ENCODE data around the gene PIK3CB.
"Not testable (repeated sequence)": the region's sequence is repeated elsewhere in the genome, so short reads cannot be mapped to it uniquely, and the experiment has no call there.

Gene PIK3CB

DNA sequence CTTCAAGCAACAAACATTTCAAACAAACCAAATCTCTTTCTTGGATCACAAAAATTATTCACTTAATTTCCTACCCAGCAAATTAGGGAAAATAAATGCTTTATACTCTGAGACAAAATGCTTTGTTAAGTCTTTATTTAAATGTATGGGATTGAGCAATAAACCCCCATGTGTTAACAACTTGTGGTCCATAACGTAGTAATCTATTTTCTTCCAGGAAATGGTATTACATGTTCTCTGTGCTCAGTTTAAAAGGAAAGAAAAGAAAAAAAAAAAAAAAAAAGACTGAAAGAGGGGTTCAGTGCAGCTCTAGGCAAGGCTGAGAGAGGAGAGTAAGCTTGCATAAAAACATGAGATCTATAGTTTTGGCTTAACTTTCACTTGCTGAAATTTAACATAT lies 102.3 kb downstream of the PIK3CB start:
- DNase-seq: no peak

DNA sequence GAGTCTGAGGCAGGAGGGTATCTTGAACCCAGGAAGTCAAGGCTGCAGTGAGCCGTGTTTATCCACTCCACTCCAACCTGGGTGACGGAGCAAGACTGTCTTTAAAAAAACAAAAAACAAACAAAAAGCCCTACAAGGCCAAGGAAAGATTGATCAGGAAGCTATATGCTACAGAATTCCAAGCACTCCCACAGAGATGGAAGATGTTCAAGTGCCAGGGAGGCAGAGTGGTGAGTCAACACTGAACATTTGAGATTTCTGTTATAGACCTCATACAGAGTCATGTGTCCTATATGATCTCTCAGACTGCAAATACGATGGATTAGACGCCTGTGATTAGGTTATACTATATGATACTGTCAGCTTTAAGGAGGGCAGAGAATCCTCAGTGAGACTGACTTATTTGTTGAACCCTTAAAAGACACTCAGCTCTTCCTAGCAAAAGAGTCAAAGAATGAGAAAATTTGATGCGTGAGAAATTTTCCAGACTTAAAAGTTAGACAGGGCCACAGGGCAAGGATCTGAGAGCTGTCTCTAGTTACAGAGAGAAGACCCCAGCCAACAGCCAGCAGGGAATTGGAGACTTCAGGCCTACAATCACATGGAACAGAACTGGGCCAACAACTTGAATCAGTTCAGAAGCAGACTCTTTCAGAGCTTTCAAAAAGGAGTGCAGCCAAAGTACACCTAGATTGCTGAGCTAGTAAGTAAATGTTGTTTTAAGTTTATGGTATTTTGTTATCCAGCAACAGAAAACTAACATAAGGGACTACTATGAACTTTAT lies 107.6 kb downstream of the PIK3CB start:
- DNase-seq: peak; percentile 4

DNA sequence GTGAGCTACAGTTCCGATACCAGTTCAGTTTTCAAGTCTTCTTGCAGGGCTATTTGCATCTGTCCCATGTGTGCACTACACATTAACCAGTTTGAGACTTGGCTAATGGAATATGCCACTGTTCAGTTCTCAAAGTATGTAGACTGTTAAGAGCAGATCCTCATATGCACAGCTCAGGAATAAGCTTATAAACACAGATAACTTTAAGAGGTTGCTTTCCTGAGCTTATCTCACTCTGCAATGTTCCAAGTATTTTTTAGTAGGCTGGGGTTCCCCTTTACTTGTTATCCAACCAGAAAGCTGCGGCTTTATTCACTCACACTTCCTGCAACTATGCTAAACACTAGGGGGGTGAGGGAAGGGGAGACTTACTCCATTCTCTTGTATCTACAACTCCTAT lies 108.7 kb downstream of the PIK3CB start:
- DNase-seq: not testable (repeated sequence)

DNA sequence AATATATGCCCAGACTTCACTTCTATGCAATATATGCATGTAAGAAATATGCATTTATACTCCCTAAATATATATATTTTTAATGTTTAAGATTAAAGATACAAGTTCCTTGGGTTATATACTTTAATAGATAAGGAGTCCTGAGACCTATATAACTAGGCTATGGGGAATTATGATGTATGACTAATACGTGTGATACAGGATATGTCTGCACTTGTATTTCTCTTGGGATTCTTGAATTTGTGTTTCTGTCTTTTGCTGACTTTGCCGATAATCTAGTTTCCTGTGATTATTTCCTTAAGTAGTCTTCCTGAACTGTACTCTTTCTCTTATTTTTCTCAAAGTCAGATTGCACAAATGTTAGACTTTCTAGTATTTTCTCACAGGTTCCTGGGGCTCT lies 109.6 kb downstream of the PIK3CB start:
- no peak for DNase-seq

DNA sequence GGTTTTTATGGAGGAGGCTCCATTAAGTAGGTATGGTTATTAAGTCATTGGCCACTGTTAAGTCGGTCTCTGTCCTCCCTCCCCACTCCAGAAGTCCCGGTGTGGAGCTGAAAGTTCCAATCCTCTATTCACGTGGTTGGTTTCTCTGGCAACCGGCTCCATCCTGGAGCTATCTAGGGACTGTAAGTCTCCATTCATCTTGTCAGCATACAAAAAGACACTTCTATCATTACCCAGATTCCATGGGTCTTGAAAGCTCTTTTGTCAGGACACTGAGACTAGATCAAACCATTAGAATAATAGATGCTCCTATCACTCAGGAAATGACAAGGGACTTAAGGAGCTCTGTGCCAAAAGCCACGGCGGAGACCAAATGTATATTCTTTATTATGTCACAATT lies 110.3 kb downstream of the PIK3CB start:
- no peak for DNase-seq

DNA sequence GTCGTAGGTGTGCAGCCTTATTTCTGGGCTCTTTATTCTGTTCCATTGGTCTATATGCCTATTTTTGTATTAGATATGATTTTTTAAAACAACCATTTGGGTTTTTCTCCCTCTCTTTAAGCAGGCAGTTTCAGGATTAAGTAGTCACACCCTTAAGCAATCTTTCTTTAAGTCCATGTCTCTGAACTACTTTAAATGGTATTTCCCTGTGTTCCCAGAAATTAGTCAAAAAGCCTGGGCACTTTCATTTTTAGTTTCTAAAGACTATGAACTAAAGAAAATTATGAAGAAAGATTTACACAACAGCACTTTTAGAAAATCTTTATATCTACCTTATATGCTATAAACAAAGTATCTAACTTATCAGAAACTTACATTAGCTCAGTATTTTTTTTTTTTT lies 115.9 kb downstream of the PIK3CB start:
- no peak for DNase-seq

DNA sequence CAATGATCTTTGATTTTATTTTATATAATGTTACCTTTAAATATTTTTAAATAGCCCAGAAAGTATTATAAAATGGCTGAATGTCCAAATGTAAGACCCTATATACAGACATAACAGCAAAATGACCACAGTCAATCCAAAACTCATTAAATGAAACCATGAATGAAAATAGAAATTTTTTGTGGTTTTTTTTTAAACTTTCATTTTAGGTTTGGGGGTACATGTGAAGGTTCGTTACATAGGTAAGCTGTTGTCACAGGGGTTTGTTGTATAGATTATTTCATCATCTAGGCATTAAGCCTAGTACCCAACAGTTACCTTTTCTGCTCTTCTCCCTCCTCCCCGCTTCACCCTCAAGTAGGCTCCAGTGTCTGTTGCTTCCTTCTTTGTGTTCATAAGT lies 117.4 kb downstream of the PIK3CB start:
- no peak for DNase-seq

DNA sequence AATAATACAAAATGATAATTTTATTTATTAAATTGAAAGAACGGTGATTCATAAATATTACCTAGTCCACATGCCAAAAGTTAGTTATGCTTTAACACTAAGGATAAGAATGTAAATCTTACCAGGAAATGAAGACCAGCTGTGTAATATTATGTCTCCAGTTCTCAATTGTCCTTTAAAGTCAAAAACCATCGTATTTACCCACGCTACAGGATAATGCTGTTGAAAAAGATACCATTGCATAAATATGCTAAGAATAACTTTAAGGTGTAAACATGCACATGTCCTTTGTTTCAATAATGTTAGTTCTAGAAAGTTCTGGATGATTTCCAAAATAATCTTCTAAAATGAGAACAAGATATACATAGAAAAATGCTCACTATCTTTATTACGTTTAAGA lies 122.6 kb downstream of the PIK3CB start:
- DNase-seq: no peak

DNA sequence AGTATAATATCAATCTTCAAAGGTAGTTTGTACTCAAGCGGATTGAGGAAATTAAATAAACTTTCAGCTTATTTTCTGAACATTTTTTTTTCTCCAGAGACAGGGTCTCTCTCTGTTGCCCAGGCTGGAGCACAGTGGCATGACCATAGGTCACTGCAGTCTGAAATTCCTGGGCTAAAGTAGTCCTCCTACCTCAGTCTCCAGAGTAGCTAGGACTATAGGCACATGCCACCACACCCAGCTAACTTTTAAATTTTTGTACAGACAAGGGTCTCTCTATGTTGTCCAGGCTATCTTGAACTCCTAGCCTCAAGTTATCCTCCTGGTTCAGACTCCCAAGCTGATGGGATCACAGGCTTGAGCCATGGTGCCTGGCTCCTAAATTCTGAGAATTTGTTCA lies 129.1 kb downstream of the PIK3CB start:
- DNase-seq: no peak

DNA sequence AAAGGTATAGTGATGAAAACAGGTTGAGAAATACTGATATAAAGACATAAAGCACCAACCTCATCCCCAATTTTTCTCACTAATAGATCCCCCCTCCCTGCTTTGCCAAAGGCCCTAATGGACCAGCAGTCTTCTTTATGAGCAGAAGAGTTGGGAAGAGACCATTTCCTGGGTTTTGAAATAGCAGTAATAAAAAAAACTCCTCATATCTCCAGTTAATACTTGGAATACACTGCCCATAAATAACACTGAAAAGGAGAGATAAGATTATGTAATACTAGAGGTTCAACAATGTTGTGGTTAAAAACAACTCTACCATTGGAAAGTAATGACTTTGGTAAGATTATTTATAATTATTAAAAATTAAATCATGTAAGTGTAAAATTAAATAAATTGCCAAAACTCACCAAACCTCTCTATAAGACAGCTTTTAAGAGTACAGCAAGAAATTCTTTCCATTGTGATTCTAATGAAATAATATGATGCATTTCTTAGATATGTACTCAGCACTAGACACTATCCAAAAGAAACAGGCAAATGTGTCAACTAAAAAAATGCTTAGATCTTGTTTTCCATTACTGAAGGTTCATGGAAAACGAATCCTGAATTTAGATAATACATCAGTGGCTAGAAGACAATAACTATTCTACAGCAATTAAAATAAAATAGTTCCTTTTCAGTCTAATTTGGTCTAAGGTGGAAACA lies 137.9 kb downstream of the PIK3CB start:
- no peak for DNase-seq

DNA sequence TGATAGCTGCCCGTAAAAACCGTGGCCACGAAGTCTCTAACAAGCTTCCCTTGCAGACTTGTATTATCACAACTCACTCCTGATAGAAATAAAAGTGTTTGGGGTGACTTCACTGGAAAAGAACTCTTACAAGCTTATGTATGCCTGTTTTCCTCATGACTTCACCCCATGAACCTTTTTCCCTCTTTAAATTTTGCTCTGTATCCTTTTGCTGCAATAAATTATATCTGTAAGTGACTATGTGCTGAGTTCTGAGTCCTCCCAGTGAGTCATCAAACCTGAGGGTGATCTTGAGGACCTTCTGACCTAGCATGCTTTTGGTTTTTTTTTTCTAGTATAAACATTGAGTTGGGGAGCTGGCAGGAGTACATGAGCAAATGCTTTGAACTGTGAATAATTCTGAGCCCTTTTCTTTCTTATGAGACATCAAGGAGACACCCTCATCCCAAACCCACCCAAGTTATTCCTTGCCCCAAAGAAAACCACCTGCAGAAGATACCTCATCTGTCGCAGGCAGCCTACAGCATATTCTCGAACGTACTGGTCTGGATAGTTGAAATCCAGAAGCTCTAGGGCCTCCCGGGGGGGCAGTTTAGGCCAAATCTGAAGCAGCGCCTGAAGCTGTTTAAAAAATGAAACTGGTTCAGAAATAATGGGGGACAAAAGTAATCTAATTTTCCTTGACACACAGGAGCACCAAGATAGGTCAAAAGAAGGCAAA lies 140.3 kb downstream of the PIK3CB start:
- DNase-seq: peak; percentile 99

DNA sequence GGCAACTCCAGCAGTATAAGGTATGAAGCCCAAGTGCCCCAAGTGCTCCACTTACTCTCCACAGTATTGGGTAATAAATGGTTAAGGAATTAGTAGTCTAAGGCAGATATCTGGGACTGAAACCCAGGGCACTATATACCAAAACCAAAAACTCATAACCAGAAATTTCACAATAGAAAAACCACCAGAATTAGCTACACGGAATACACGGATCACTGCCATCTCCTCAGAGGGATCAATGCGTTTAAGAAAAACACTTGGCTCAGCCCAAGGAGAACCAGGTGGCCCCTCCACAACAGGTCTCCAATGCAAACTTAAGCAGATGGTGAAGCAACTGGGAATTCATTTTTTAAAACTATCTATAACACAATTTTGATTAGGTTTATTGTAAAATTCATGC lies 142.6 kb downstream of the PIK3CB start:
- DNase-seq: no peak

DNA sequence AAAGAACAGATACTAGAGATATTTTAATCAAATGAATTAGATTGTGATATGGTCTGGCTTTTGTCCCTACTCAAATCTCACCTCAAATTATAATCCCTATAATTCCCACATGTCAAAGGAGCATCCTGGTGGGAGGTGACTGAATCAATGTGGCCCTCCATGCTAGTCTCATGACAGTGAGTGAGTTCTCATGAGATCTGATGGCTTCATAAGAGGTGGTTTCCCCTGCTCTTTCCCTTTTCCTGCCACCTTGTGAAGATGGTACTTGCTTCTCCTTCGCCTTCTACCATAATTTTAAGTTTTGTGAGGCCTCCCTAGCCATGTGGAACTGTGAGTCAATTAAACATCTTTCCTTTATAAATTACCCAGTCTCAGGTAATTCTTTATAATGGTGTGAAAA lies 143.4 kb downstream of the PIK3CB start:
- DNase-seq: no peak

DNA sequence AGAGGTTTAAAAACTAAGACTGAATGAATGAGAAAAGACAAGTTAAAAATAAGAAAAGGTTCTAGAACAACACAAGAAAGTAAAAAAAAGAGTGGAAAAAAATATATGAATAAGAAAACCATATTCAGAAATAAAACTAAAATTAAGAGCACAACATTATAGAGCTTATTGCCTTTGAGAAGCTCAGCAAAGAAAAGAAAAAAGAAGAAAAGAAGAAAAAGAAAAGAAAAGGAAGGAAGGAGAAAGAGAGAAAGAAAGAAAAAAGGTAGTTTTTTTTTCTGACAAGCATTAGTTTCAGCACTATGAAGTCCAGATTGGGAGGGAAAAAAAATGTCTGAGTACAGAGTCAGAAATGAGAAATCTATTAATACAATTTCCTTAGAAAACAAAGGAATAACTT lies 144.7 kb downstream of the PIK3CB start:
- DNase-seq: no peak

DNA sequence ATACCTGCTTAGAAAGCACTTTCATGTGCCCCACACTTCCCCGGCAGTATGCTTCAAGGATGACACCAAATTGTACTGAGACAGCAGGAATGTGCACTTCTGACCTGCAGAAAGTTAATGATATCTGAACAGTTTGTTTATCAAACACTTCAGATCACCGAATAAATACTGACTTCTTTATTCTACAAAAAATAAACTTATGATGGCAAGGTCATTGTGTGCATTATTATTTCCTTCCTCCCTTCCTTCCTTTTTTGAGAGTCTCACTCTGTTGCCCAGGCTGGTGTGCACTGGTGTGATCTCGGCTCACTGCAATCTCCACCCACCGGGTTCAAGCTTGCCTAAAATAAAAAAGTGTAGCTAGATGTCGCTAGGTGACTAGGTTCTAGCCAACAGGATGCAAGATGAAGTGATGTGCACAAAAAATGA lies 145.8 kb downstream of the PIK3CB start:
- peak; percentile 64 for DNase-seq

DNA sequence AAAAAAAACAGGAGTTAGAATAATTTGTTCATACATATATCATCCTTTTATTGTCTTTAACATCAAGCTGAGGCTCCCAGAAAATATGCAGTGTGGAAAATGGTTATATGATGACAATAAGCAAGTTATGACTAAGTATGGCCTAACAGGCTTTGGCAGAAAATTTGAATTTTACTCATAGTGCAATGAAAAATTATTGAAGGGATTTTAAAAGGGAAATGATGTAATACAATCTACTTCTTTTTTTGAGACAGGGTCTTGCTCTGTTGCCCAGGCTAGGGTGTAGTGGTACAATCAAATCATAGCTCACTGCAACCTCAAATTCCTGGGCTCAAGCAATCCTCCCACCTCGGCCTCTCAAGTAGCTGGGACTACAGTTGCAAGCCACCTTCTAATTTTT lies 147.5 kb downstream of the PIK3CB start:
- DNase-seq: no peak

DNA sequence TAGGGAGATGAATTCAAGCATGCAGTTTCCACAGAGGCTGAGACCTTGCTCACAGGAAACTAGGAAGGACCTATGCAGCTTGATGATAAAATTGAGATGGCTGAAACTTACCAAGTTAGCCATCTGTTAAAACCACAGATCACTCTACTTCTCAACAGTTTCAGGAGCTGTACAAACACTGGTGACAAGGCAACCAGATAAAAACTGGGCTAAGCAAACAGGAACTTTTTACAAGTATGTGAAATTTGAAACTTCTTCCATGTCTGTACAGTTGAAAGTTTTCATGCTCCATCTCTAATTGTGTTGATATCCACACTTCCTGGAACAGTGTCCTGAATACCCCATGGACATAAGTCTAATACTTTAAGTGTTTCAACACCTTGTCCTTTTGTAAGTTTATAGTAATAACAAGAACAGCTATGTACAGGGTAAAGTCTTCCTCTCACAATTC lies 147.9 kb downstream of the PIK3CB start:
- peak; percentile 82 for DNase-seq

DNA sequence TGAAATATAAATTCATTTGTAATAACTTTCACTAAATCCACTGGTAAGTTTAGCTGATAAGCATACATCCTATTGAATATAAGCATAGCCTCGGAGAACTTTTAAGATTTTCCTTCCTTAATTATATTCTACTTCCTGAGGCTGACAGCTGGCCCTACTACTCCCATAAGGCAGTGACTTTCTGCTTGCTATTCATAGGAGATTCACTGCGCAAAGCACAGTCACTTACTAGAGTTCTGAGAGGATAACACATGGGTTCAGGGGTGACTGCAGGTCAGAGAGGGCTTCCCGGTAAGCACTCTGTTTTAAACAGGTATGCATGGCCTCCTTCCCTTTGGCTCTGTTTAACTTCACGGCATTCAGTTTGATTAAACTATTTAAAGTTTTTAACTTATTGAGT lies 150.3 kb downstream of the PIK3CB start:
- no peak for DNase-seq

DNA sequence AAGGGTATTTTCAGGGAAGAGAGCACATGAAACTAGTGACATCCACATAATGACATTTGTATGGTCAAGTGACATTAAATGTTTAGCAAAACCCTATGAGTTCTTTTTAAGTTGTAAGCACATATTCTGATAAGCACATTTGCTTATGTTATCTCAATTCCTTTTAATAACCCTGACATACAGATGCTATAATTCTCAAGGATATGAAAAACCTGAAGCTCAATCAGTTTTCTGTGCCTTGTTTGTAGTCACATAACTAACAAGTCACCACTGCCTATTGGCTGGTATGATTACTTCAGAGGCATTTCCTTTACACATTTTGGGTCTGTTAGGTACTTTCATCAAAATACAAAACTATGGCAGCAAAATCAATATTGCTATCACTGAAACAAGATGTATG lies 152.1 kb downstream of the PIK3CB start:
- DNase-seq: no peak

DNA sequence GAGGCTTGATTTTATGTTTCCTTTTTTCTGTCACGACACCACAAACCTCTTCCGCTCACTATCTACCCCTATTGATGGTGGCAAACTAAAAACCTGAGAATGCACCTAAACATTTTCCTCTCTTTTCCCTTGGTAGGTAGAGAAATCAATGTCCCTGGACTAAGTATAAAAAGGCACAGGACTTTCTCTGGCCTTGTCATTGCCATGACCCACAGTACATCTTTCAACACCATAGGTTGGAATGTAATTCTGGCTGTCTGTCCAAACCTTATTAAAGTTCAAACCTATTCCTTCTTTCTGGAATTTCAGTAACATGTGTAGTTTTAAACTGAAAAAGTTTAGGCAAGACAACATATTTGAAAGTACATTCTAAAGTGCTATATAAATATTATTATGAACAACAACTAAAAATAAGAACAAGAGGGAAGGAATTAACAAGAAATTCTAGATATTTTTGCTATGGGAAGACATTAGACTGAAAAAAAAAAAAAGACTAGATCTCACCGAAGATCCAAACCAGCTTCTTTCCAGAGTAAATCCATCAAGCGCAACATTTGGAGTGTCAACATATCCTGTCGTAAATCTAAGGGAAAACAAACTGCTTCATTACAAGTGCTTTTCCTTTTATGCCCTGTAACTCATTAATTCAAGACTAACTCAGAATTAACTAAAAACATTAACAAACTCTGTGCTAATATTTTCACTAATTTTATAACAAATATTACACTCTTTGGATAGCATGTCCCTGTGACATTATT lies 153.1 kb downstream of the PIK3CB start:
- DNase-seq: peak; percentile 61

DNA sequence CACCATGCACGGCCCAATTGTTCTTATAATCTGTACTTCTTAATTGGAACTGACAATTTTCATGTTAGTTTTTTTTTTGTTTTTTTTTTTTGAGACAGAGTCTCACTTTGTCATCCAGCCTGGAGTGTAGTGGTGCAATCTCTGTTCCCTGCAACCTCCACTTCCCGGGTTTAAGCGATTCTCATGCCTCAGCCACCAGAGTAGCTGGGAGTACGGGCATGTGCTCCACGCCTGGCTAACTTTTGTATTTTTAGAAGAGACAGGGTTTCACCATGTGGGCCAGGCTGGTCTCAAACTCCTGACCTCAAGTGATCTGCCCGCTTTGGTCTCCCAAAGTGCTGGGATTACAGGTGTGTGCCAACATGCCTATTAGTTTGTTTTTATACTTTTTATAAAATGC lies 153.8 kb downstream of the PIK3CB start:
- DNase-seq: not testable (repeated sequence)

DNA sequence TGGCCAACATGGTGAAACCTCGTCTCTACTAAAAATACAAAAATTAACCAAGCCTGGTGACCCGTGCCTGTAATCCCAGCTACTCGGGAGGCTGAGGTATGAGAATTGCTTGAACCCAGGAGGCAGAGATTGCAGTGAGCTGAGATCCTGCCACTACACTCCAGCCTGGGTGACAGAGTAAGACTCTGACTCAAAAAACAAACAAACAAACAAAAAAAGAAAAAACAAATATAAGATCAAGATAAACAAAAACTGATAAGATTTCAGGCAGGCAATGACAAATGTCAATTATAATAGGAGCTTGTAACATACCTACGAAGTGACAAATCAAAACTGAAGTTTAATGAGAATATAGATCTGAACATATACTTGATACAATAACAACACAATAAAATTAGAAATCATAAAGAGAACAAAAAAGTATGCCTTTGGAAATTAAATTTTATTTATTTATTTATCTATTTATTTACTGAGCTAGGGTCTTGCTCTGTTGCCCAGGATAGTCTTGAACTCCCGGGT lies 155.8 kb downstream of the PIK3CB start:
- DNase-seq: no peak

DNA sequence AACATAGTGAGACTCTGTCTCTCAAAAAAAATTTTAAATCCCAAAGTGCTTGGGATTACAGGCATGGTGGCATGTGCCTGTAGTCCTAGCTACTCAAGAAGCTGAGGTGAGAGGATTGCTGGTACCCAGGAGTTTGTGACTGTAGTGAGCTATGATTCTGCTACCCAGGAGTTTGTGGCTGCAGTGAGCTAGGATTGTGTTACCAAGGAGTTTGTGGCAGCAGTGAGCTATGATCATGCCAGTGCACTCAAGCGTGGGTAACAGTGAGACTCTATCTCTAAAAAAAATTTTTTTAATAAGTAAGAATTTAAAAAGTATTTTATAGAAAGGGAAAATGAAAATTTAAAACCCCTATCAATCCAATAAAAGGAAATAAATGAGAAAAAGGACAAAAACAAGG lies 156.6 kb downstream of the PIK3CB start:
- DNase-seq: peak; percentile 42

All from kidney glomerular epithelial cell (primary cell).